H9 (cell line): ENCODE measurements around the gene BRPF1. TPM values are rescaled to one million over a fixed set of nuclear protein-coding genes. Genes with fewer than 3 reads are reported as not detected.
A peak's percentile ranks its signal among the peaks of the same experiment; 100 is the strongest.

Experiments used
- DNase-seq: peaks from one replicate; pipeline ENCODE4 v3.0.0-alpha.2; 2017
- H2AFZ ChIP-seq: one replicate; pipeline ENCODE4 v1.6.1; 2013; ENCODE audit warnings: mild to moderate bottlenecking, low read length, control low read depth, moderate library complexity
- H2AK5ac ChIP-seq: 2 replicates; pipeline ENCODE4 v1.6.1; 2013; ENCODE audit warnings: low read length, control low read depth, mixed read lengths; ENCODE audit not compliant: insufficient read length
- H2BK120ac ChIP-seq: one replicate; pipeline ENCODE4 v1.6.1; 2013; ENCODE audit warnings: low read depth, mild to moderate bottlenecking, low read length, control low read depth, inconsistent platforms; ENCODE audit not compliant: poor library complexity, severe bottlenecking
- H2BK12ac ChIP-seq: 2 replicates; pipeline ENCODE4 v1.6.1; 2013; ENCODE audit warnings: low read length, control low read depth, mixed read lengths, low read depth; ENCODE audit not compliant: insufficient read length
- H2BK15ac ChIP-seq: 2 replicates; pipeline ENCODE4 v1.6.1; 2013; ENCODE audit warnings: low read depth, low read length, control low read depth
- H2BK20ac ChIP-seq: one replicate; pipeline ENCODE4 v1.6.1; 2013; ENCODE audit warnings: low read depth, mild to moderate bottlenecking, low read length, control low read depth, inconsistent platforms; ENCODE audit not compliant: poor library complexity, severe bottlenecking
- H2BK5ac ChIP-seq: 2 replicates; pipeline ENCODE4 v1.6.1; 2013; ENCODE audit warnings: low read length, control low read depth, mixed read lengths; ENCODE audit not compliant: insufficient read length
- H3K14ac ChIP-seq: 2 replicates; pipeline ENCODE4 v1.6.1; 2013; ENCODE audit warnings: low read length, control low read depth; ENCODE audit not compliant: insufficient read depth
- H3K18ac ChIP-seq: 2 replicates; pipeline ENCODE4 v1.6.1; 2013; ENCODE audit warnings: low read depth, mild to moderate bottlenecking, mixed read lengths, low read length, control low read depth; ENCODE audit not compliant: insufficient read length
- H3K23ac ChIP-seq: 2 replicates; pipeline ENCODE4 v1.6.1; 2013; ENCODE audit warnings: low read length, control low read depth, mixed read lengths, low read depth; ENCODE audit not compliant: insufficient read length
- H3K23me2 ChIP-seq: 2 replicates; pipeline ENCODE4 v1.6.1; 2013; ENCODE audit warnings: low read depth, mild to moderate bottlenecking, mixed read lengths, low read length, control low read depth; ENCODE audit not compliant: insufficient read length, poor library complexity, severe bottlenecking
- H3K27ac ChIP-seq: 2 replicates; pipeline ENCODE4 v1.5.1; 2013; ENCODE audit warnings: low read length, control low read depth, mixed read lengths, low read depth; ENCODE audit not compliant: insufficient read length
- H3K27me3 ChIP-seq: 2 replicates; pipeline ENCODE4 v1.6.1; 2013; ENCODE audit warnings: low read length, control low read depth, inconsistent platforms; ENCODE audit not compliant: insufficient read depth
- H3K4ac ChIP-seq: 2 replicates; pipeline ENCODE4 v1.6.1; 2013; ENCODE audit warnings: low read depth, mild to moderate bottlenecking, control low read depth, inconsistent platforms, low read length, moderate library complexity
- H3K4me1 ChIP-seq: 2 replicates; pipeline ENCODE4 v1.6.1; 2013; ENCODE audit warnings: low read length, control low read depth, inconsistent platforms; ENCODE audit not compliant: insufficient read depth
- H3K4me2 ChIP-seq: 2 replicates; pipeline ENCODE4 v1.6.1; 2013; ENCODE audit warnings: low read length, control low read depth, mixed read lengths; ENCODE audit not compliant: insufficient read length, insufficient read depth
- H3K56ac ChIP-seq: 2 replicates; pipeline ENCODE4 v1.6.1; 2013; ENCODE audit warnings: low read depth, mild to moderate bottlenecking, mixed read lengths, low read length, control low read depth; ENCODE audit not compliant: insufficient read length
- H3K79me1 ChIP-seq: 2 replicates; pipeline ENCODE4 v1.6.1; 2013; ENCODE audit warnings: low read depth, mild to moderate bottlenecking, moderate library complexity, low read length, control low read depth, inconsistent platforms; ENCODE audit not compliant: insufficient read depth, poor library complexity, severe bottlenecking
- H3K79me2 ChIP-seq: 2 replicates; pipeline ENCODE4 v1.6.1; 2013; ENCODE audit warnings: low read length, control low read depth, inconsistent platforms; ENCODE audit not compliant: insufficient read depth
- H3K9ac ChIP-seq: 2 replicates; pipeline ENCODE4 v1.6.1; 2013; ENCODE audit warnings: low read length, control low read depth, mixed read lengths; ENCODE audit not compliant: insufficient read length; ENCODE audit errors: extremely low read depth
- H3K9me3 ChIP-seq: one replicate; pipeline ENCODE4 v1.6.1; 2013; ENCODE audit warnings: low read depth, low read length, inconsistent platforms; ENCODE audit not compliant: control insufficient read depth
- H3T11ph ChIP-seq: one replicate; pipeline ENCODE4 v1.6.1; 2013; ENCODE audit warnings: mild to moderate bottlenecking, low read length, control low read depth, inconsistent platforms
- H4K20me1 ChIP-seq: one replicate; pipeline ENCODE4 v1.6.1; 2013; ENCODE audit not compliant: control insufficient read depth, insufficient read length, insufficient read depth
- H4K5ac ChIP-seq: 2 replicates; pipeline ENCODE4 v1.6.1; 2013; ENCODE audit warnings: low read depth, mild to moderate bottlenecking, mixed read lengths, low read length, control low read depth; ENCODE audit not compliant: insufficient read length
- H4K8ac ChIP-seq: replicated peaks from 2 replicates; pipeline ENCODE4 v1.6.1; 2013; ENCODE audit warnings: low read length, control low read depth, mixed read lengths, low read depth; ENCODE audit not compliant: insufficient read length
- H4K91ac ChIP-seq: 2 replicates; pipeline ENCODE4 v1.6.1; 2013; ENCODE audit warnings: low read depth, mild to moderate bottlenecking, moderate library complexity, mixed read lengths, low read length, control low read depth; ENCODE audit not compliant: insufficient read length
- H3K27ac Mint-ChIP-seq, 3 experiments: 2 replicates in 2 of 3; 3 replicates in 1 of 3; pipeline ENCODE4 v1.8.0; 2020 to 2021; ENCODE audit warnings: mixed read lengths in 3 of 3, mild to moderate bottlenecking in 1 of 3, moderate library complexity in 1 of 3
- H3K27me3 Mint-ChIP-seq: 2 replicates; pipeline ENCODE4 v1.8.0; 2021; ENCODE audit warnings: low read depth, mild to moderate bottlenecking, moderate library complexity, mixed read lengths
- H3K36me3 Mint-ChIP-seq, 3 experiments: 2 replicates in 2 of 3; 3 replicates in 1 of 3; pipeline ENCODE4 v1.8.0; 2020 to 2021; ENCODE audit warnings: low read depth in 3 of 3, mixed read lengths in 3 of 3; ENCODE audit not compliant: insufficient read depth in 1 of 3
- H3K4me1 Mint-ChIP-seq, 2 experiments: 2 replicates each; pipeline ENCODE4 v1.8.0; 2020; ENCODE audit warnings: mixed read lengths in 2 of 2
- H3K4me3 Mint-ChIP-seq, 2 experiments: 2 replicates in 1 of 2; 3 replicates in 1 of 2; pipeline ENCODE4 v1.8.0; 2020 to 2021; ENCODE audit warnings: mild to moderate bottlenecking in 2 of 2, mixed read lengths in 2 of 2, moderate library complexity in 1 of 2
- H3K9me3 Mint-ChIP-seq, 2 experiments: 2 replicates in 1 of 2; 3 replicates in 1 of 2; pipeline ENCODE4 v1.8.0; 2020; ENCODE audit warnings: mild to moderate bottlenecking in 2 of 2, mixed read lengths in 2 of 2, moderate library complexity in 1 of 2
- WGBS: extraction: QIAGEN DNeasy Blood & Tissue Kit; methylation state at CpG from one replicate; pipeline ENCODE4 v1.1.7; 2013; ENCODE audit warnings: missing lambda C conversion rate, low lambda C conversion rate, mixed read lengths; ENCODE audit not compliant: insufficient read length; ENCODE audit errors: extremely low coverage; 5-methylcytosine and 5-hydroxymethylcytosine counted together
- total RNA-seq: library from RNA; stranded (reverse); gene quantifications from 2 replicates; pipeline ENCODE4 v1.2.1, GENCODE V29; 2021
- TF ChIP-seq, protein P1 (sequence below): fragments of 200-600 bp; sonication (generic); conservative IDR thresholded peaks from 3 replicates; pipeline ENCODE4 v1.8.0; 2021; ENCODE audit warnings: antibody characterized with exemption, mild to moderate bottlenecking

The BRPF1 gene
- total RNA-seq, 1 experiment from 2014 or later, result 38.6 TPM

DNA sequence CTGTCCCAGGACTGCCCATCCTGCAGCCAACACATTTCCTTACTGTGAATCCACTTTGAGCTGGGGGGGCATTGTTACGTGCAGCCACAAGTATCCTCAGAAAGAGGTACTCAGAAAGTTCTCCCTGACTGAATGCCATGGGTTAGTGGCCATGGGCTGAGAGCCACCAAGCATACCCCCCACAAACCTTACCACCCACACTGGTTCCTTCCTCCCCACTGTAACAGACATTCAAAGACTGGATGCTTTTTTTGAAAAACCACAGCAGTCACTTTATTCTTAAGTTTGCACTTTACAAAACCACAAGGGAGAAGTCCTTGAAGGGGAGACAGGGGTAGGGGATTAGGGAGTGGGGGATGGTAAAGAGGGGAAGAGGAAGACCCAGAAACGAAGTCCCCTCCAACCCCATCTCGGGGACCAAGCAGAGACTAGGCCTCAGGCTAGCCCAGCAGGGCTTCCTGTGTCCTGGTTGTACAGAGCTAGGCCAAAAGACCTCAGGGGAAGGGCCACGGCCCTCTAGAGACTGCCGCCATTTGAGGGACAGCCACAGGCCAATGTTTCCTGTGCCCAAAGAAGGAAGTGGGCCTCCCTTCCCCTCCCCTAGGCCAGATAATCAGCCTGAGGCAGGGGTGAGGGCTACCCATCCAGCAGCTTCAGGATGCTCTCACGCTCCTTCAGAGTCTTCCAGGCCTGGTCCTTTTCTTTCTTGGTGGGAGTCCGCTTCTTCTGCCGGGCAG is 48.4 kb downstream of the BRPF1 start:
- TF ChIP-seq, protein P1, sequence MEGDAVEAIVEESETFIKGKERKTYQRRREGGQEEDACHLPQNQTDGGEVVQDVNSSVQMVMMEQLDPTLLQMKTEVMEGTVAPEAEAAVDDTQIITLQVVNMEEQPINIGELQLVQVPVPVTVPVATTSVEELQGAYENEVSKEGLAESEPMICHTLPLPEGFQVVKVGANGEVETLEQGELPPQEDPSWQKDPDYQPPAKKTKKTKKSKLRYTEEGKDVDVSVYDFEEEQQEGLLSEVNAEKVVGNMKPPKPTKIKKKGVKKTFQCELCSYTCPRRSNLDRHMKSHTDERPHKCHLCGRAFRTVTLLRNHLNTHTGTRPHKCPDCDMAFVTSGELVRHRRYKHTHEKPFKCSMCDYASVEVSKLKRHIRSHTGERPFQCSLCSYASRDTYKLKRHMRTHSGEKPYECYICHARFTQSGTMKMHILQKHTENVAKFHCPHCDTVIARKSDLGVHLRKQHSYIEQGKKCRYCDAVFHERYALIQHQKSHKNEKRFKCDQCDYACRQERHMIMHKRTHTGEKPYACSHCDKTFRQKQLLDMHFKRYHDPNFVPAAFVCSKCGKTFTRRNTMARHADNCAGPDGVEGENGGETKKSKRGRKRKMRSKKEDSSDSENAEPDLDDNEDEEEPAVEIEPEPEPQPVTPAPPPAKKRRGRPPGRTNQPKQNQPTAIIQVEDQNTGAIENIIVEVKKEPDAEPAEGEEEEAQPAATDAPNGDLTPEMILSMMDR, result no peak
- H3K4me1 ChIP-seq, result no peaks in the 10 kb centered on the region
- no peak overlapping the region for H3K4me2 ChIP-seq
- no peak overlapping the region for H3K27ac ChIP-seq
- no peak overlapping the region for H2AK5ac ChIP-seq
- no CpG with 5 or more reads among the region's 8 CpGs for WGBS
- H3K4me1 Mint-ChIP-seq, result peaks cover 7 to 8% of the 10 kb centered on the region in 2 experiments; a peak in 3 of 4 replicates
- H3K27me3 Mint-ChIP-seq, result peaks cover 9% of the 10 kb centered on the region
- peak overlapping the region in 1 of 3 experiments; percentile 70; a peak in 1 of 7 replicates for H3K27ac Mint-ChIP-seq
- H3K18ac ChIP-seq, result no peak overlapping the region
- H3K23ac ChIP-seq, result no peak overlapping the region
- no peak overlapping the region for H2BK5ac ChIP-seq
- H4K20me1 ChIP-seq, result no peaks in the 10 kb centered on the region
- no peaks in the 10 kb centered on the region for H3K23me2 ChIP-seq
- H4K91ac ChIP-seq, result no peak overlapping the region
- no peak overlapping the region for H3T11ph ChIP-seq
- H4K8ac ChIP-seq, result no peak overlapping the region
- no peak overlapping the region for H2AFZ ChIP-seq
- H3K27me3 ChIP-seq, result no peaks in the 10 kb centered on the region; the same call in 1 of the 2 replicates
- H2BK20ac ChIP-seq, result no peak overlapping the region
- no peak overlapping the region for H3K14ac ChIP-seq
- H3K9me3 Mint-ChIP-seq, result no peaks in the 10 kb centered on the region
- H3K36me3 Mint-ChIP-seq, result peaks cover 11 to 45% (median 39%) of the 10 kb centered on the region in 3 experiments; a peak in 6 of 7 replicates
- no peaks in the 10 kb centered on the region for H3K79me1 ChIP-seq
- H3K9me3 ChIP-seq, result no peaks in the 10 kb centered on the region
- no peak overlapping the region for H2BK120ac ChIP-seq
- no peak overlapping the region for H3K56ac ChIP-seq
- H3K4ac ChIP-seq, result no peak overlapping the region
- no peak for DNase-seq
- H3K4me3 Mint-ChIP-seq, result no peak overlapping the region
- no peak overlapping the region for H3K9ac ChIP-seq
- H3K79me2 ChIP-seq, result no peaks in the 10 kb centered on the region
- H2BK15ac ChIP-seq, result no peak overlapping the region
- no peak overlapping the region for H4K5ac ChIP-seq
- no peak overlapping the region for H2BK12ac ChIP-seq
